Lower lobe of right lung (tissue), 2 donors: Measurements from ENCODE around the gene SH3BGR. TPM values are rescaled to one million over a fixed set of nuclear protein-coding genes. Genes with fewer than 3 reads are reported as not detected.

Experiments
- ATAC-seq, 2 donors: fragments of 200-7000 bp; cut with Tn5 transposase; one replicate each; pipeline ENCODE4 v1.9.1; 2020 to 2022; ENCODE audit warnings: mild to moderate bottlenecking in 2 of 2, moderate library complexity in 2 of 2
- DNase-seq: peaks from one replicate; pipeline ENCODE4 v3.0.0-alpha.2; 2020
- H3K27ac ChIP-seq: fragments of 200-600 bp; one replicate; pipeline ENCODE4 v1.8.0; 2022
- H3K27me3 ChIP-seq: fragments of 200-600 bp; one replicate; pipeline ENCODE4 v1.8.0; 2022; ENCODE audit warnings: low read depth
- H3K36me3 ChIP-seq: fragments of 200-600 bp; one replicate; pipeline ENCODE4 v1.8.0; 2022; ENCODE audit warnings: mild to moderate bottlenecking
- H3K4me1 ChIP-seq: fragments of 200-600 bp; one replicate; pipeline ENCODE4 v1.8.0; 2022
- H3K4me3 ChIP-seq: fragments of 200-600 bp; one replicate; pipeline ENCODE4 v1.8.0; 2022; ENCODE audit warnings: mild to moderate bottlenecking
- H3K9me3 ChIP-seq: fragments of 200-600 bp; one replicate; pipeline ENCODE4 v1.8.0; 2022
- CTCF ChIP-seq: fragments of 200-600 bp; IDR thresholded peaks from one replicate; pipeline ENCODE4 v1.8.0; 2022; ENCODE audit warnings: antibody characterized with exemption, mild to moderate bottlenecking
- intact Hi-C: fragments of 100-400 bp; cut with DNase I; formaldehyde crosslinking; loops from one replicate; pipeline ENCODE4 v1.11.0; 2022
- total RNA-seq: library from RNA; stranded (reverse); fragmentation: NEBNext Ultra II Directional; extraction: Animal tissue kit (Norgen Biotek cat#: 25700); gene quantifications from one replicate; pipeline ENCODE4 v1.2.1, GENCODE V29; 2021
- donor health status: DM: no; HTN: yes; CAD: no; lungs with severe emphysema.

SH3BGR gene
- total RNA-seq, 1 donor from 2014 or later: 4.1 TPM

GRCh38 chr21:39474611-39475010 lies 22.8 kb downstream of the SH3BGR start:
- intact Hi-C loops: no loop called here
- H3K27ac ChIP-seq: no peak overlapping the region
- H3K4me1 ChIP-seq: no peaks in the 10 kb centered on the region
- TF ChIP-seq CTCF: no peak
- ATAC-seq (no peak), DNase-seq (no peak)
- H3K4me3 ChIP-seq: no peak overlapping the region
- no peaks in the 10 kb centered on the region for H3K27me3 ChIP-seq
- no peaks in the 10 kb centered on the region for H3K9me3 ChIP-seq
- H3K36me3 ChIP-seq: no peaks in the 10 kb centered on the region

DNA sequence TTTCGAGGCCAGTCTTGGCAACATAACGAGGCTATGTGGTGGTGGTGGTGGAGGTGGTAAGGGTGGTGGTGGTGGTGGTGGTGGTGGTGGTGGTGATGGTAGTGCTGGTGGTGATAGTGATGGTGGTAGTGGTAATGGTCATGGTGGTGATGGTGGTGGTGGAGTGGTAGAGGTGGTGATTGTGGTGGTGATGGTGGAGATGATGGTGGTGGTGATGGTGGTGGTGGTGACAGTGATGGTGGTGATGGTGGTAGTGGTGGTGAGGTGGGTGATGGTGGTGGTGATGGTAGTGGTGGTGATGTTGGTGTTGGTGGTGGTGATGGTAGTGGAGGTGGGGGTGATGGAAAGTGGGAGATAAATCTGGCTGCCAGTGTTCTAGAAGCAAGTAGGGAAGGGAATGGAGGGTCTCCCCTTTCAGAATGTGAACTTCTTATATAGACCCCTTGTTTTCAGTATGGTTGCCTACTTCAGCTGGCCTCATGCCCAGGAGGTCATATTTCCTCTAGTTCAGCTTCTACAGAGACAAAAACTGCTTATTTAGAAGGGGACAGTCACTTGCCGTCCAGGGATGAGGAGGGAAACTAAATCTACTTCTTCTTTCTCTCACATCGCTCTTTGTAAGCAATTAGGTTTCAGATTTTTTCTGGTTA lies 27.5 kb downstream of the SH3BGR start:
- ATAC-seq (no peak), DNase-seq (no peak)
- Histone ChIP-seq H3K27ac (no peak overlapping the region), H3K4me3 (no peak overlapping the region), H3K27me3 (no peaks in the 10 kb centered on the region), H3K36me3 (no peaks in the 10 kb centered on the region), H3K9me3 (no peaks in the 10 kb centered on the region), H3K4me1 (no peaks in the 10 kb centered on the region)
- intact Hi-C loops: no loop called here
- no peak for TF ChIP-seq CTCF

GRCh38 chr21:39479814-39480182 lies 28.0 kb downstream of the SH3BGR start:
- Histone ChIP-seq H3K4me3 (no peak overlapping the region), H3K9me3 (no peaks in the 10 kb centered on the region), H3K36me3 (no peaks in the 10 kb centered on the region), H3K27ac (no peak overlapping the region), H3K4me1 (no peaks in the 10 kb centered on the region), H3K27me3 (no peaks in the 10 kb centered on the region)
- intact Hi-C loops: no loop called here
- DNase-seq (no peak), ATAC-seq (no peak)
- TF ChIP-seq CTCF: no peak

GRCh38 chr21:39480271-39480670 lies 28.5 kb downstream of the SH3BGR start:
- H3K27me3 ChIP-seq: no peaks in the 10 kb centered on the region
- no peaks in the 10 kb centered on the region for H3K9me3 ChIP-seq
- no peak overlapping the region for H3K4me3 ChIP-seq
- no peak for TF ChIP-seq CTCF
- intact Hi-C loops: no loop called here
- ATAC-seq (no peak), DNase-seq (no peak)
- no peaks in the 10 kb centered on the region for H3K4me1 ChIP-seq
- no peak overlapping the region for H3K27ac ChIP-seq
- H3K36me3 ChIP-seq: no peaks in the 10 kb centered on the region

DNA sequence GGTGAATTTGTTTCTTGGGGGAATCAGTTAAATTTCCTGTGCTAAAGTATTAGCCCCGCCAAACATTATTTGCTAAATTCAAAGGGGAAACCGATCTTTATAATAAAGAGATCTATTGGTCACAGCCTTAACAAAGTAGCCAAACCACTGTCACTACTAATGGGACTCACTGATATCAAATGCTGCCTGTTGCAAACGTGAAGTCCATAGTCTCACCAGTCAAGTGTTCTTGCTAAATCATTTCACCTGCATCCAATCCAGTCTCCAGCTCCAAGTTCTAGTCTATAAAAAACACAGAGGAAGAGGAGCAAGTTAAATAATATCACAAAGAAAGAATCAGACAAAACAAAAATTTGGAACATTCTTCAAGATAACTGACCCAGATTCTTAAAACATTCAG lies 30.1 kb downstream of the SH3BGR start:
- no peak for ATAC-seq
- no peaks in the 10 kb centered on the region for H3K4me1 ChIP-seq
- intact Hi-C loops: no loop called here
- H3K27me3 ChIP-seq: no peaks in the 10 kb centered on the region
- H3K4me3 ChIP-seq: no peak overlapping the region
- no peaks in the 10 kb centered on the region for H3K9me3 ChIP-seq
- no peaks in the 10 kb centered on the region for H3K36me3 ChIP-seq
- no peak for DNase-seq
- no peak for TF ChIP-seq CTCF
- H3K27ac ChIP-seq: no peak overlapping the region
